Colonic mucosa (tissue), 4 donors: ENCODE results near the gene EGLN3. TPM values are rescaled to one million over a fixed set of nuclear protein-coding genes. Genes with fewer than 3 reads are reported as not detected.
A peak's percentile ranks its signal among the peaks of the same experiment; 100 is the strongest.

ENCODE experiments used
- DNase-seq: peaks from one replicate; pipeline ENCODE4 v3.0.0-alpha.2; 2020
- H3K27ac ChIP-seq: fragments of 200-600 bp; one replicate; pipeline ENCODE4 v1.8.0; 2021
- H3K27me3 ChIP-seq: fragments of 200-600 bp; one replicate; pipeline ENCODE4 v1.8.0; 2021
- H3K36me3 ChIP-seq: fragments of 200-600 bp; one replicate; pipeline ENCODE4 v1.8.0; 2021
- H3K4me1 ChIP-seq: fragments of 200-600 bp; one replicate; pipeline ENCODE4 v1.8.0; 2021; ENCODE audit warnings: mild to moderate bottlenecking
- H3K4me3 ChIP-seq: fragments of 200-600 bp; one replicate; pipeline ENCODE4 v1.8.0; 2021
- H3K9ac ChIP-seq, 2 donors: one replicate each; pipeline ENCODE4 v1.7.0; 2013; ENCODE audit warnings: control low read depth in 2 of 2, low read depth in 2 of 2, low read length in 2 of 2
- H3K9me3 ChIP-seq: fragments of 200-600 bp; one replicate; pipeline ENCODE4 v1.8.0; 2021
- intact Hi-C: fragments of 100-400 bp; cut with DNase I; formaldehyde crosslinking; loops from one replicate; pipeline ENCODE4 v1.14.1; 2022
- total RNA-seq, 2 donors: library from RNA; stranded (reverse); fragmentation: NEBNext Ultra II Directional in 1 of 2; extraction: Animal tissue kit (Norgen Biotek cat#: 25700) in 1 of 2; gene quantifications; one replicate each; pipeline ENCODE4 v1.2.1, GENCODE V29; 2021
- TF ChIP-seq, protein P1 (sequence below): fragments of 200-600 bp; IDR thresholded peaks from one replicate; pipeline ENCODE4 v1.8.0; 2022; ENCODE audit warnings: antibody characterized with exemption, mild to moderate bottlenecking
- donor health status: healthy.
- donor health status: DM: no; HTN: no; CAD: no.
- donor health status: DM: no; HTN: no; CAD: no.

Gene EGLN3
- total RNA-seq, 2 donors from 2014 or later = 86.3 to 292 TPM

DNA sequence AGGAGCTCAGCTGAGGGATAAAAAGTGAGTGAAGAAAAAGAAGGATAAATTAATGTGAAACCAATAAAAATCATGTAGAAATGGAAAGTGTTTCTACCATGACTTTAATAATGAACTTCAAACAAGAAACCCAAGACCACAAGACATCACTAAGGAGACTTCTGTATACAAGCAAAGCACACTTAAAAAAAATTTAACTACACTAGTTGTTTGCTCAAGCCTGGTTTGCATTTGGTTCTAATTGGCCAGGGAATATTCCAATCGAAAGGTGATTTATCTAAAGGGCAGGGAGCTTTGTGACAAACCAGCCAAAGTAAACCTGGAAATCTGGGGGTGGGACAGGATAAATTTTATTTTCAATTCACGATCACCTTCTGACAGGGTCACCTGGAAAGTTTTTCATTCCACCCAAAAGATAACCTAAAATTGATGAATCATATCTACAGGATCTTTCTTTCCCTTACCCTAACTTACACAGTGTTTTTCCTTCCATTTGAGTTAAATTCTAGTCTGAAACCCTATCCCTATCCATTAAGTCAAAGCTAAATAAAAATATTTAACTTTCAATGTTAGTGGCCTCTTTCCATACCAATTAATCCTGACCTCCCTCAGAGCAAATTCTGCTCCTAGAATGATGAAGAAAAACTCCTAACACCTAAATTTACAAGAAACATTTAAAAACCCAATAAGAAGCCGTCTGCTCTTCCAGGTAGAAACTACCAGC lies 2.6 kb downstream of the EGLN3 start:
- H3K36me3 ChIP-seq = no peaks in the 10 kb centered on the region
- peak overlapping the region; percentile 58 for H3K27ac ChIP-seq
- intact Hi-C loops = no loop called here
- H3K27me3 ChIP-seq = no peaks in the 10 kb centered on the region
- peaks cover 3% of the 10 kb centered on the region for H3K4me1 ChIP-seq
- H3K9ac ChIP-seq = peak overlapping the region in 1 of 2 donors; percentile 84
- TF ChIP-seq, protein P1, sequence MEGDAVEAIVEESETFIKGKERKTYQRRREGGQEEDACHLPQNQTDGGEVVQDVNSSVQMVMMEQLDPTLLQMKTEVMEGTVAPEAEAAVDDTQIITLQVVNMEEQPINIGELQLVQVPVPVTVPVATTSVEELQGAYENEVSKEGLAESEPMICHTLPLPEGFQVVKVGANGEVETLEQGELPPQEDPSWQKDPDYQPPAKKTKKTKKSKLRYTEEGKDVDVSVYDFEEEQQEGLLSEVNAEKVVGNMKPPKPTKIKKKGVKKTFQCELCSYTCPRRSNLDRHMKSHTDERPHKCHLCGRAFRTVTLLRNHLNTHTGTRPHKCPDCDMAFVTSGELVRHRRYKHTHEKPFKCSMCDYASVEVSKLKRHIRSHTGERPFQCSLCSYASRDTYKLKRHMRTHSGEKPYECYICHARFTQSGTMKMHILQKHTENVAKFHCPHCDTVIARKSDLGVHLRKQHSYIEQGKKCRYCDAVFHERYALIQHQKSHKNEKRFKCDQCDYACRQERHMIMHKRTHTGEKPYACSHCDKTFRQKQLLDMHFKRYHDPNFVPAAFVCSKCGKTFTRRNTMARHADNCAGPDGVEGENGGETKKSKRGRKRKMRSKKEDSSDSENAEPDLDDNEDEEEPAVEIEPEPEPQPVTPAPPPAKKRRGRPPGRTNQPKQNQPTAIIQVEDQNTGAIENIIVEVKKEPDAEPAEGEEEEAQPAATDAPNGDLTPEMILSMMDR = no peak
- H3K9me3 ChIP-seq = no peaks in the 10 kb centered on the region
- DNase-seq = no peak
- H3K4me3 ChIP-seq = peak overlapping the region; percentile 59

DNA sequence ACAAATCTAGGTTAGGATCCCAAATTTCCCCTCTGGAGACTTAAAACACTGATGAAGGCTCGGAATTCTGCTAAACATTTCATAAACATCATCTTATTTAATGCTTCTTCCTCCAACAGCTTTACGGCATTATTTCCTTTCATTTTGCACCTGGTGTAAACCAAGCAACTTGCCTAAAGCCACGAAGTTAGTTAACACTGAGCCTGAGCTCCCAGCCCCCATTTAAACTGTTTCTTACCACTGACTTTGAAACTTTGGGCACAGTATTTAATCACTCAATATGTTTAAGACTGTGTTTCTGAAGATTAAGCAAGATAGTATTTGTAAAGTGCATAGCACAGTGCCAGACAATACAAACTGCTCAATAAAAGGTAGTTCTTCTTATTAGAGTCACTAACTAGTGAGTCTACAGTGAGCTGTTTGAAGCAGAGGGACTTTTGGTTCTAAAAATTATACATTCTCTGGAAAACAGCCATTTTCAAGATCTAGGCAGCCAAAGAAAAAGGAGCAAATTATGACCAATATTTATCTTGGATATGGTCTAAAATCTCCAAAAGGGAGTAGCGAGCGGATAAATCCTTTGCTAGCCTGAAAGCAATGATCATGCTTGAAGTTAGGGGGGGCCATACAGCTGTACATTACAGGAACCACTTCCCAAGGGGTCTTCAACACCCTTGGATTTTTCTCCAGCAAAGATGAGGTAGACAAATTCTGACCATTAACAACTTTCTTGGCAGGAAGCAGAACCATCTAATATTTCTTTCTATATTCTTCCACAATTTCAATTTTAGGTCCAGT lies 4.0 kb downstream of the EGLN3 start:
- no peak for DNase-seq
- Histone ChIP-seq H3K27me3 (no peaks in the 10 kb centered on the region), H3K4me1 (peaks cover 3% of the 10 kb centered on the region), H3K27ac (no peak overlapping the region), H3K36me3 (no peaks in the 10 kb centered on the region), H3K9me3 (no peaks in the 10 kb centered on the region), H3K4me3 (peak overlapping the region; percentile 3), H3K9ac (peak overlapping the region in 1 of 2 donors; percentile 35)
- TF ChIP-seq, protein P1 = no peak
- intact Hi-C loops = no loop called here

DNA sequence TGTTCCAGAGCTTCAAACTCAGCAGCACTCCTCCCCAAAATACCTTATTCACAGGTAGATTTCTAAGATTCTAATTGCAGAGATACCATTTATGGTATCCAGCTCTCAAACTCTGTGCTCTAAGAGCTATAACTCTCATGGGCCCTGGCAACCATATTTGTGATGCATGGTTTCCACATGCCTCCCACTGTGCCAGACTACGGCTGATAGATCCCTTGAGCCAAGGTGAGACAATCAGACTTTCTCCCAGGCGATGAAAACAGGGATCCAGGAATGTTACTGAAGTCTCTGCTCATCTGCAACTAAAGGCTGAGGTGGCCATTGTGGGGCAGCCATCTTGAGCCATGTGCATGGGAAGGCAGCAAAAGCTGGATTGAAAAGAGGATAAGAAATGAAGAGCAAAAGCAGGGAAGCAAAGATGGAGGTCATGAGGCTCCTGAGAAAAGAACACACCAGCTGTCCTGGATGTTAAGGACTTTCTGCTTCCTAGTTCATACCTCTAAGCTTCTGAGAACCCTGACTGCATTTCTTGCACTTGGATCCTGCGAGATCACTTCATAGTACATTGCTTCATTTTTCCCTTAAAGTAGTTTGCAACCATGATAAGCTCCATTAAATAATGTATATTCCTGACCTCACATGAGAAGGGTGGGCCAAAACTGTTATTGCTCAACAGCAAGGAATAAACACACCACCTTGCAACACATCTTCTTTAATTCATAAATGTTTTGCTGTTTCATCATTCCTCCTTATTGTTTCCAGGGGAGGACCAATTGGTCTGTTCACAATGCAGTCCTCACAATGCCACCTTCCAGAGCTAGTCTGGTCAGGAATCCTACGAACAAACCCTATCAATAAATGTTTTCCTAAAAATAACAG lies 5.4 kb downstream of the EGLN3 start:
- Histone ChIP-seq H3K36me3 (no peaks in the 10 kb centered on the region), H3K4me3 (no peak overlapping the region), H3K4me1 (no peaks in the 10 kb centered on the region), H3K9ac (no peak overlapping the region), H3K27me3 (no peaks in the 10 kb centered on the region), H3K27ac (no peak overlapping the region), H3K9me3 (no peaks in the 10 kb centered on the region)
- no peak for DNase-seq
- intact Hi-C loops = no loop called here
- TF ChIP-seq, protein P1 = no peak

DNA sequence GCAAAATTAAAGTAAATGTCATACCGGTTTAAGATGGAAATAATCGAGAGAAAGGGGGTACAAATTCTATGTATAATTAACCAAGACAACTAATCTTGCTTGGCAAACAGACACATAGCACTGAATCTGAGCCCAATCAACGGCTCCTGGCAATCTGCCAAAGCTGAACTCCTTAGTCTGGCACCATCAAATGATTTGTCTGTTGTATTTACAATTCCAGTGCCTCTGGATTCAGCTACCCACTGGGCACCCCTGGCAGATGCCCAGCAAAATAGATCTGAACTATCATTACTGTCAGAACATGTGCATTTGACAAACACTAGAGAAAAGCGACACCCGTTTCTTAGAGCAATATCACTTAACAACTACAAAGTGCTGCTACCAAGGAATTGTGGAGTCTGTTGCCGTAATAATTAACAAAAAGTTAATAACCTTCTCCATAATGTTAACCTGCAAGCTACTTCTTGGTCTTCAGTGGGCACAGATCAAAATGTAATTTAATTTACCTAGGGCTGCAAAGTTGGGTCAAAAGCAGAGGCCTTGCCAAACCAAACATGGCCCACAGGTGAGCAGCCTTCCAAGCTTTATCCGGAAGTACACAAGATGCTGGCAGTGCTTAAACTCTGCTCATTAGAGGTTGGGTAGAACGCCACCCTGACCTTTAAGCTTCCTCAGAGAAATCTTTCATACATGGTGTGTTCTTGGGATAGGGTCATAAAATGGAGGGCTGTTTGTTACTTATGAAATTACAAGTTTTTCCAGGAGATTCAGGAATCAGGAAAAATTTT lies 7.6 kb downstream of the EGLN3 start:
- intact Hi-C loops = no loop called here
- no peaks in the 10 kb centered on the region for H3K36me3 ChIP-seq
- peak; percentile 65 for DNase-seq
- H3K4me1 ChIP-seq = no peaks in the 10 kb centered on the region
- TF ChIP-seq, protein P1 = no peak
- no peaks in the 10 kb centered on the region for H3K9me3 ChIP-seq
- no peak overlapping the region for H3K4me3 ChIP-seq
- H3K9ac ChIP-seq = no peak overlapping the region
- no peaks in the 10 kb centered on the region for H3K27me3 ChIP-seq
- H3K27ac ChIP-seq = peak overlapping the region; percentile 13
